H9 (cell line): ENCODE results near the gene VPS26B. TPM values are rescaled to one million over a fixed set of nuclear protein-coding genes. Genes with fewer than 3 reads are reported as not detected.
A peak's percentile ranks its signal among the peaks of the same experiment; 100 is the strongest.

Source experiments
- DNase-seq: peaks from one replicate; pipeline ENCODE4 v3.0.0-alpha.2; 2017
- H2AFZ ChIP-seq: one replicate; pipeline ENCODE4 v1.6.1; 2013; ENCODE audit warnings: mild to moderate bottlenecking, low read length, control low read depth, moderate library complexity
- H2AK5ac ChIP-seq: 2 replicates; pipeline ENCODE4 v1.6.1; 2013; ENCODE audit warnings: low read length, control low read depth, mixed read lengths; ENCODE audit not compliant: insufficient read length
- H2BK120ac ChIP-seq: one replicate; pipeline ENCODE4 v1.6.1; 2013; ENCODE audit warnings: low read depth, mild to moderate bottlenecking, low read length, control low read depth, inconsistent platforms; ENCODE audit not compliant: poor library complexity, severe bottlenecking
- H2BK12ac ChIP-seq: 2 replicates; pipeline ENCODE4 v1.6.1; 2013; ENCODE audit warnings: low read length, control low read depth, mixed read lengths, low read depth; ENCODE audit not compliant: insufficient read length
- H2BK15ac ChIP-seq: 2 replicates; pipeline ENCODE4 v1.6.1; 2013; ENCODE audit warnings: low read depth, low read length, control low read depth
- H2BK20ac ChIP-seq: one replicate; pipeline ENCODE4 v1.6.1; 2013; ENCODE audit warnings: low read depth, mild to moderate bottlenecking, low read length, control low read depth, inconsistent platforms; ENCODE audit not compliant: poor library complexity, severe bottlenecking
- H2BK5ac ChIP-seq: 2 replicates; pipeline ENCODE4 v1.6.1; 2013; ENCODE audit warnings: low read length, control low read depth, mixed read lengths; ENCODE audit not compliant: insufficient read length
- H3K14ac ChIP-seq: 2 replicates; pipeline ENCODE4 v1.6.1; 2013; ENCODE audit warnings: low read length, control low read depth; ENCODE audit not compliant: insufficient read depth
- H3K18ac ChIP-seq: 2 replicates; pipeline ENCODE4 v1.6.1; 2013; ENCODE audit warnings: low read depth, mild to moderate bottlenecking, mixed read lengths, low read length, control low read depth; ENCODE audit not compliant: insufficient read length
- H3K23ac ChIP-seq: 2 replicates; pipeline ENCODE4 v1.6.1; 2013; ENCODE audit warnings: low read length, control low read depth, mixed read lengths, low read depth; ENCODE audit not compliant: insufficient read length
- H3K23me2 ChIP-seq: 2 replicates; pipeline ENCODE4 v1.6.1; 2013; ENCODE audit warnings: low read depth, mild to moderate bottlenecking, mixed read lengths, low read length, control low read depth; ENCODE audit not compliant: insufficient read length, poor library complexity, severe bottlenecking
- H3K27ac ChIP-seq: 2 replicates; pipeline ENCODE4 v1.5.1; 2013; ENCODE audit warnings: low read length, control low read depth, mixed read lengths, low read depth; ENCODE audit not compliant: insufficient read length
- H3K27me3 ChIP-seq: 2 replicates; pipeline ENCODE4 v1.6.1; 2013; ENCODE audit warnings: low read length, control low read depth, inconsistent platforms; ENCODE audit not compliant: insufficient read depth
- H3K4ac ChIP-seq: 2 replicates; pipeline ENCODE4 v1.6.1; 2013; ENCODE audit warnings: low read depth, mild to moderate bottlenecking, control low read depth, inconsistent platforms, low read length, moderate library complexity
- H3K4me1 ChIP-seq: 2 replicates; pipeline ENCODE4 v1.6.1; 2013; ENCODE audit warnings: low read length, control low read depth, inconsistent platforms; ENCODE audit not compliant: insufficient read depth
- H3K4me2 ChIP-seq: 2 replicates; pipeline ENCODE4 v1.6.1; 2013; ENCODE audit warnings: low read length, control low read depth, mixed read lengths; ENCODE audit not compliant: insufficient read length, insufficient read depth
- H3K56ac ChIP-seq: 2 replicates; pipeline ENCODE4 v1.6.1; 2013; ENCODE audit warnings: low read depth, mild to moderate bottlenecking, mixed read lengths, low read length, control low read depth; ENCODE audit not compliant: insufficient read length
- H3K79me1 ChIP-seq: 2 replicates; pipeline ENCODE4 v1.6.1; 2013; ENCODE audit warnings: low read depth, mild to moderate bottlenecking, moderate library complexity, low read length, control low read depth, inconsistent platforms; ENCODE audit not compliant: insufficient read depth, poor library complexity, severe bottlenecking
- H3K79me2 ChIP-seq: 2 replicates; pipeline ENCODE4 v1.6.1; 2013; ENCODE audit warnings: low read length, control low read depth, inconsistent platforms; ENCODE audit not compliant: insufficient read depth
- H3K9ac ChIP-seq: 2 replicates; pipeline ENCODE4 v1.6.1; 2013; ENCODE audit warnings: low read length, control low read depth, mixed read lengths; ENCODE audit not compliant: insufficient read length; ENCODE audit errors: extremely low read depth
- H3K9me3 ChIP-seq: one replicate; pipeline ENCODE4 v1.6.1; 2013; ENCODE audit warnings: low read depth, low read length, inconsistent platforms; ENCODE audit not compliant: control insufficient read depth
- H3T11ph ChIP-seq: one replicate; pipeline ENCODE4 v1.6.1; 2013; ENCODE audit warnings: mild to moderate bottlenecking, low read length, control low read depth, inconsistent platforms
- H4K20me1 ChIP-seq: one replicate; pipeline ENCODE4 v1.6.1; 2013; ENCODE audit not compliant: control insufficient read depth, insufficient read length, insufficient read depth
- H4K5ac ChIP-seq: 2 replicates; pipeline ENCODE4 v1.6.1; 2013; ENCODE audit warnings: low read depth, mild to moderate bottlenecking, mixed read lengths, low read length, control low read depth; ENCODE audit not compliant: insufficient read length
- H4K8ac ChIP-seq: replicated peaks from 2 replicates; pipeline ENCODE4 v1.6.1; 2013; ENCODE audit warnings: low read length, control low read depth, mixed read lengths, low read depth; ENCODE audit not compliant: insufficient read length
- H4K91ac ChIP-seq: 2 replicates; pipeline ENCODE4 v1.6.1; 2013; ENCODE audit warnings: low read depth, mild to moderate bottlenecking, moderate library complexity, mixed read lengths, low read length, control low read depth; ENCODE audit not compliant: insufficient read length
- H3K27ac Mint-ChIP-seq, 3 experiments: 2 replicates in 2 of 3; 3 replicates in 1 of 3; pipeline ENCODE4 v1.8.0; 2020 to 2021; ENCODE audit warnings: mixed read lengths in 3 of 3, mild to moderate bottlenecking in 1 of 3, moderate library complexity in 1 of 3
- H3K27me3 Mint-ChIP-seq: 2 replicates; pipeline ENCODE4 v1.8.0; 2021; ENCODE audit warnings: low read depth, mild to moderate bottlenecking, moderate library complexity, mixed read lengths
- H3K36me3 Mint-ChIP-seq, 3 experiments: 2 replicates in 2 of 3; 3 replicates in 1 of 3; pipeline ENCODE4 v1.8.0; 2020 to 2021; ENCODE audit warnings: low read depth in 3 of 3, mixed read lengths in 3 of 3; ENCODE audit not compliant: insufficient read depth in 1 of 3
- H3K4me1 Mint-ChIP-seq, 2 experiments: 2 replicates each; pipeline ENCODE4 v1.8.0; 2020; ENCODE audit warnings: mixed read lengths in 2 of 2
- H3K4me3 Mint-ChIP-seq, 2 experiments: 2 replicates in 1 of 2; 3 replicates in 1 of 2; pipeline ENCODE4 v1.8.0; 2020 to 2021; ENCODE audit warnings: mild to moderate bottlenecking in 2 of 2, mixed read lengths in 2 of 2, moderate library complexity in 1 of 2
- H3K9me3 Mint-ChIP-seq, 2 experiments: 2 replicates in 1 of 2; 3 replicates in 1 of 2; pipeline ENCODE4 v1.8.0; 2020; ENCODE audit warnings: mild to moderate bottlenecking in 2 of 2, mixed read lengths in 2 of 2, moderate library complexity in 1 of 2
- CTCF ChIP-seq: fragments of 200-600 bp; sonication (generic); conservative IDR thresholded peaks from 3 replicates; pipeline ENCODE4 v1.8.0; 2021; ENCODE audit warnings: antibody characterized with exemption, mild to moderate bottlenecking
- WGBS: extraction: QIAGEN DNeasy Blood & Tissue Kit; methylation state at CpG from one replicate; pipeline ENCODE4 v1.1.7; 2013; ENCODE audit warnings: missing lambda C conversion rate, low lambda C conversion rate, mixed read lengths; ENCODE audit not compliant: insufficient read length; ENCODE audit errors: extremely low coverage; 5-methylcytosine and 5-hydroxymethylcytosine counted together
- total RNA-seq: library from RNA; stranded (reverse); gene quantifications from 2 replicates; pipeline ENCODE4 v1.2.1, GENCODE V29; 2021

The VPS26B gene
- total RNA-seq, 1 experiment from 2014 or later = 27.5 TPM

- H3K4ac ChIP-seq = no peak overlapping the region
- H3K56ac ChIP-seq = no peak overlapping the region
- no peak overlapping the region for H4K91ac ChIP-seq
- H2BK12ac ChIP-seq = no peak overlapping the region
- H3K23me2 ChIP-seq = no peaks in the 10 kb centered on the region
- no peak overlapping the region for H3K14ac ChIP-seq
- H3K4me1 ChIP-seq = no peaks in the 10 kb centered on the region
- H2AFZ ChIP-seq = no peak overlapping the region
- Mint-ChIP-seq H3K4me1 (peaks cover 2 to 8% of the 10 kb centered on the region in 2 experiments; a peak in 3 of 4 replicates), H3K9me3 (no peaks in the 10 kb centered on the region), H3K36me3 (peaks cover 5 to 22% (median 6%) of the 10 kb centered on the region in 3 experiments; a peak in 5 of 7 replicates), H3K27me3 (no peaks in the 10 kb centered on the region), H3K4me3 (no peak overlapping the region), H3K27ac (peak overlapping the region in 1 of 3 experiments; percentile 28; a peak in 1 of 7 replicates)
- H2AK5ac ChIP-seq = no peak overlapping the region
- no peak overlapping the region for H2BK15ac ChIP-seq
- H2BK120ac ChIP-seq = no peak overlapping the region
- H3K79me2 ChIP-seq = no peaks in the 10 kb centered on the region
- no peak overlapping the region for H4K5ac ChIP-seq
- no peaks in the 10 kb centered on the region for H3K27me3 ChIP-seq
- H3K18ac ChIP-seq = no peak overlapping the region
- H3K9me3 ChIP-seq = no peaks in the 10 kb centered on the region
- no peak for TF ChIP-seq CTCF
- no peaks in the 10 kb centered on the region for H4K20me1 ChIP-seq
- H3K79me1 ChIP-seq = no peaks in the 10 kb centered on the region
- no peak overlapping the region for H2BK5ac ChIP-seq
- no CpG with 5 or more reads among the region's 11 CpGs for whole genome bisulfite sequencing
- no peak overlapping the region for H3K4me2 ChIP-seq
- H3T11ph ChIP-seq = no peak overlapping the region
- no peak overlapping the region for H3K23ac ChIP-seq
- H3K9ac ChIP-seq = no peak overlapping the region
- H3K27ac ChIP-seq = no peak overlapping the region
- no peak for DNase-seq
- no peak overlapping the region for H4K8ac ChIP-seq
- H2BK20ac ChIP-seq = no peak overlapping the region
Measured at GRCh38 chr11:134237557-134237922, 13.1 kb downstream of the VPS26B start.
